ENCODE measurements around the gene SSBP3.
"Not testable (repeated sequence)": the region's sequence is repeated elsewhere in the genome, so short reads cannot be mapped to it uniquely, and the experiment has no call there.

SSBP3 gene

DNA sequence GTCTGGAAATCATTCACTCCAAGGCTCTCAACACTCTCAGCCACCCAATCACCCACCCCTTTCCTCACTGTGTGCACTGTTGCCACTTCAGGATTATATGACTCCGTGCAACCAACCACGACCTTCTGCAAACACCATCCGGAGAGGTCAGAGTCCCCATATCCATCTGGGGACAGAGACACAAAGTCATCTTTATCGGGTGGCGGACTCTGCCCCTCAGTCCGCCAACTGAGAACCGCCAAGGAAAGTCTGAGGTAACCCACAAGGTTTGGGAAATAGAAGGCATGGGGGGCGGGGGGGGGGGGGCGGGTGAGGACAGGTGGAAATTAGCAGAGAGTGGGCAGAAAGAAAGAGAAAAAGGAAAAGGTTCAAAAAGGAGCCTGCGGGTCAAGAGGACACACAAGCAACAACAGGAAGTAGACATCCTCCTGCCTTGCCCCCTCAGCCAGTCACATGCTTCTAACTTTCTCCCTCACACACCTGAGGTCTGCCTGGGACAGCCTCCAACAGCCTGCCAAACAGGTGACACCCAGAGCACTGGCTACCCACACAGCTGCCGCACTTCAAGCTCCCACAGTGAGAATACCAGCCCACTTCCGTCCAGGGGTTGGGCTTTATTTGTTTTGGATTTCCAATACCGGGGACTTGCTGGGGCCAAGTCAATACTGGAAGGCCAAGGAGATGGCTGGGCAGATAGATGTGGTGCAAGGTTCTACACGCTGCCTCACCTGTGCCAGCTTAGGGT is 58.1 kb downstream of the SSBP3 start:
- no peak for DNase-seq

DNA sequence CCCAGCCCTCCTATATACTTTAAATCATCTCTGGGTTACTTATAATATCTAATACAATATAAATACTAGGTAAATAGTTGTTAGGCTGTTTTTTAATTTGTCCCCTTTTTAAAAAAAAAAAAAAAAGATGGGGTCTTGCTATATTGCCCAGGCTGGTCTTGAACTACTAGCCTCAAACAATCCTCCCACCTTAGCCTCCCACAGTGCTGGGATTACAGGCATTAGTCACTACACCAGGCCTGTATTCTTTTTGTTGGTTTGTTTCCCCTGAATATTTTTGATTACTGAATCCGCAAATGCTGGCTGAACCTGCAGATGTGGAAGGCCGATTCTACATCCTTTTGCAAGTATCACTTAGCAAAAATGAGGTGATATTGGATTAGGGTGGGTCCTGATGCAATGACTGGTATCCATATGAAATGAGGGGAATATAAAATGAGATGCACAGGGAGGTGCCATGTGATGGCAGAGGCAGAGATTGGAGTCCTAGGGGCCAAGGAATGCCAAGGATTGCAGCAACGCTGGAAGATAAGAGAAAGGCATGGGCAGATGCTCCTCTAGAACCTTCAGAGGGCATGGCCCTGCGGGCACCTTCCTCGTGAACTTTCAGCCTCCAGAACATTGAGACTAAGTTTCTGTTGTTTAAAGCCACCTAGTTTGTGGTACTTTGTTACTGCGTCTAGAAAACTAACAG is 58.8 kb downstream of the SSBP3 start:
- no peak for DNase-seq

DNA sequence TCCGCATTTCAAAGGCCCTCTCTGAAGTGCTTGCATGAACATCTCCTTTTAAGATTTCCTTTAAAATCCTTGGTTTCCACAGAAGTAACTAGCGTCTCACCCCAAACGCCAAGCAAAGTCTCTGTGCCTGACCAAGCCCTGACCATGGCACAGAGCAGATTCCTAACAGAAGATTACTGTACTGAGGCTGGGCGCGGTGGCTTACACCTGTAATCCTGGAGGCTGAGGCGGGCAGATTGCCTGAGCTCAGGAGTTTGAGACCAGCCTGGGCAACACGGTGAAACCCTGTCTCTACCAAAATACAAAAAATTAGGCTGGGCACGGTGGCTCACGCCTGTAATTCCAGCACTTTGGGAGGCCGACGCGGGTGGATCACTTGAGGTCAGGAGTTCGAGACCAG is 60.6 kb downstream of the SSBP3 start:
- DNase-seq, result not testable (repeated sequence)

DNA sequence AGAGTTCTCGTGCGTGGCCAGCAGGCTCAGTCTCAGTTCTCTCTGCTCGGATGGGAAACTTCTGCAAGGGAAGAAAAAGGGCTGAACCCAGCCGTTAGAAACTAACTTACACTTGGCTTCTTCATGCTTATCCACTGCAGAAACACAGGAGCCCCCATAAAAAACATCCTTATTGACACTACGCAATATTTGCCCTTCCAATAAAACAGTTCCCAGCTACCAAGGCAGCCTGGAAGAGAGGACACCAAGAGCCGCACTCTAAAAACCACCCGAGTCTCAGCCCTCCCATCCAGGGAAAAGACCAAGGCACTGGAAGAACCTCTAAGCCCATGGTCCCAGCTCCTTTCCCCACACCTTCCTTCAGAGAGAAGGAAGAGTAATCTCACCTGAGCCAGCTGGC is 61.1 kb downstream of the SSBP3 start:
- no peak for DNase-seq

DNA sequence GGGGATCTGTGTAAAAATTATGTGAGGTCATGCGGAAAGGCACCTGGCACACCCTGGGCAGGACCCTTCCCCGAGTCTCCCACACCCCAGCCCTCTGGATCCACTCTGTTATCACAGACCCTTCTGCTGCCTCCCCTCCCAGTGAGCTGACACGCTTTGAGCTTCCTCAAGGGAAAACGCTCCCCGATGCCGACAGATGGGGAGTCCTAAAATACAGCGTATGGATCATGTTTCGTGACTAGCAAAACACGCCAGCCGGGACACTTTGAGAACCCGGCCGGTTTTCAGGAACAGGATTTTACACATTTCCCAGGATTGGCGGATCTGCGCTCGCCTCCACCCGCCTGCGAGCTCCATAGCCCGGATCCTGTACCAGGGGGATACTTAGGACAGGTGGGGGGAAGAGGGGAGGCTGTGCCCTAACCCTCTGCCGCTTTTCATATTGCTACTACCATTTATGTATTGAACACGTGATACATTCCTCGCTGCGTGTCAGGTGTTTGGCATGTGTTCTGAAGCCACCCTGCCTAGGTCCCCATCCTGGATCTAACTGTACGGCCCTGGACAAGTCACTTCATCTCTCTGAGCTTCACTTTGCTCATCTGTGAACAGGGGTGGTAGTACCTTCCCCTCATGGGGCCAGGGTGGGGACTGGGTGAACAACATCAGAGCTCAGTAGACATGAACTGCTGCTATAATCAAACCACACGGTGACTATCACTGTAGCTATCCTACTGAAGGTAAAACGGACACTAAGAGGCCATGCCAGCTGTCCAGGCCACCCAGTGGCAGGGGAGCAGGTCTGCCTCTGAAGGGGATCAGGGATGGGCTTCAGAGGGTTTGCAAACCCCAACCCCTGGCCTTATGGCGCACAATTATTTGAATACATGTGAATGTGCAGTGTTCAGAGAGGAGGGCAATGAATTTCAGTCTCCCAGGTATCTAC is 63.2 kb downstream of the SSBP3 start:
- no peak for DNase-seq

DNA sequence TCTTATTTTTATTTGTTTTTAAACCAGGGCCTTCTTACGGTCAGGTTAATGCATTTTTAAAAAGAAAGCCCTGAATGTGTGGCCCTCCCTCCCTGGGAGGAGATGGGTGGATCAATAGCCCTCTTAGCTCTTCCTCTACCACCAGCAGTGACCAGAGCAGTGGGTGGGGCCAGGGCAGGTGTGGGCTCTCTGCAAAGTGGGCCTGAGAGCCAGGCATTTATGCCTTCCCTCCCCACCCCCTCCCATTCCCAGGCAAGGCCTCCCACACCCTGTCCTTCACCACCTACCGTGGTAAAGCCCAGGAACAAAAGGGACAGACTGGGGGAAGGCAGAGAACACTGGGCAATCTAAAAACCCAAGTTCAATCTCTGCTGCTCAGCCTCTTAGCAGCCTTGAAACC is 63.9 kb downstream of the SSBP3 start:
- no peak for DNase-seq

DNA sequence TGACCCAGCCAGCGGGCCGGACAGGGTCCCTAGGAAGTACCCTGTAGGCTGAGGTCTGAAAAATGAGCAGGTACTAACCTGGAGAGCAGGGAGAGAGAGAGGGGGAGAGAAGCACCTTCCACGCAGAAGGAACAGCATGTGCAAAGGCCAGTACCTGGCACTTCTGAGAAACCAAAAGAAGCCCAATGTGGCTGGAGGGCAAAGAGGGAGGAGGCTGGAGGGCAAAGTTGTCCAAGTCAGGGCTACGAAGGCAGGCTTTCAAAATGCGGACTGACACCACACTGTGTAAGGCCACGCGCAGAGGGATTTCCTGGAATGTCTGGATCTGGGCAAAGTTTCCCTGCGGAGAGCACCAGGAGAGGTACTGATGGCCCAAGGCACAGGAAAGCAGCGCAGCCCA is 64.4 kb downstream of the SSBP3 start:
- no peak for DNase-seq

DNA sequence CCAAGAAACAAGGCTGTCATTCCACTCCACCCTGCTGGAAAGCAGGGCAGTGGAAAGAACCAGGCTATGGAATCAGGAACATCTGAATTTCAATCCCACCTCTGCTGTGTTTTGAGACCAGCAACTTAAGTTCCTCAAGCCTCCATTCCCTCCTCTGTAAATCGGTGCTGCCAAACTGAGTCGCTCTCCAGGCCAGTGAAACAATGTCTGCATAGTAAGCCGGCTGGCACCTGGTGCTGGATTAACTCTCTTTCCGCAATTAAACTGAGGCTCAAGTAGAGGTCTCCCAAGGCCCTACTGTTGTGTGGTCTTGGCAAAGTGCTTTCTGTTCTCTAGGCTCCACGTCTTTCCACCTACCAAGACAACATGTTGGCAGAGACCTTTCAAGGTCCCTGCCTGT is 65.3 kb downstream of the SSBP3 start:
- DNase-seq, result no peak

DNA sequence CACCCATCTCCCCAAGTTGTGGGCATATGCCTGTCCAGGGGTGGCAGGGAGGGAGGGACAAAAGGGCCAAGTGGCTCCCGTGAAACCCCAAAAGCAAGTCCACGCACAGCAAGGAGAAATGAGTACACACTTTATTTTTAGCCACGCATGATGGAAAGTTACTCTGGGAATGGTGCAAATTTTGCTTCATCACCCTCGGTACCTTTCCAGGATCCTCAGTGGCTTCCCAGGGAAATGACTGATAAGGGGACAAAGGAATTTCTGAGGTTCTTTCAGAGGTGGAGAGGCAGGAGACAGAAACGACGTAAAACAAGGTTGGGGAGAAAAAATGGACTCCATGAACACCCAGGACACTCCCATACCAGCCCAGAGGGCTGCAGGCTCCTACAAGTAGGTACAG is 65.8 kb downstream of the SSBP3 start:
- DNase-seq, result no peak

DNA sequence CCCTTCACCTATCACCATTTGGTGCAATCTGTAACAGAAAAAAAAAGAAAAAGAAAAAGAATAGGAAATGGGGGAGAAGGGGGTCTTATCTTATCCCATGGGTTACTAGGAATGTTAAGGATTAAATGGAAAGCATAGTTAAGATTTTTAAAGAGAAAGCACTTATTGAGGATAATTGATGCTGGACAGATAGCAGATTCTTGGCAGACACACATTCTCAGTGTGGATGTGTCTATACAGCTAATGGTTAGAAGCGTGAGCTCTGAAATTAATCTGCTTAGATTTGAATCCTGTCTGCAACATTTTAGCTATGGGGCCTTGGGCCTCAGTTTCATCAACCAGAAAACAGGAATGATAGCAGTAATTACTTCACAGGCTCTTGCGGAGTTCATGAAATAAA is 67.1 kb downstream of the SSBP3 start:
- no peak for DNase-seq

DNA sequence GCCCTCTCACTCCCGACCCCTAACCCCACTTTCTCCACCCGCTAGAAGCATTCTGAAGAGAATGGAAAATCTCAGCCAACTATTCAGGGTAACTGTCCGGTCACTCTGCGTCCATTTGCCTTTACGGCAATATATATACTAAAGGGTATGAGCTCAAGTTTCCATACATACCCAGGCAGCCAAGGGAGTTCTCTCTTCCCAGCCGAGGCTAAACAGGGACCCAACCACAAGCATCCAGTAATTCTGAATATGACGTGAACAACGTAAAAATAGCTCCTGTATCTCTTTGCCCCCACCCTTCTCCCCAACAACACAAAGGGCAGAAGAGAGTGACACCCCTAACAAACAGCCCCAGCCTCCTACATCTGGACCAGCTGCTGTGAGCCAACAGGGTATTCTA is 67.7 kb downstream of the SSBP3 start:
- no peak for DNase-seq

DNA sequence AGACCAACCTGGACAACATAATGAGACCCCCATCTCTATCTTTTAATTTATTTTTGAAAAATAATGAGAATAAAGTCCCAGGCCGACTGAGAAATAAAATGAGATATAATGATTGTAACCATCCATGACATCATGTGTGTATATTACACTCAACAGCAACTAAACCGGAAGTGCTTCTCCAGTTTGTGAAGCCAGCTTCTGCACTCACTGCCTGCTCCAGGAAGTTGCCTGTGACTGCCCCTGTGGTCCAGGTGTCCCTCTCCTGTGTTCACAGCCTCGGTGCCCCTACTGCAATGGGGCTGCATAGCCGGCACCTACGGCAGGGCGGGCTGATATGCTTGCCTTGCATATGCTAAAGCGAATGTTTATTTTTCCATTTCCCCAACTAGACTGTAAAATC is 68.3 kb downstream of the SSBP3 start:
- DNase-seq, result no peak

DNA sequence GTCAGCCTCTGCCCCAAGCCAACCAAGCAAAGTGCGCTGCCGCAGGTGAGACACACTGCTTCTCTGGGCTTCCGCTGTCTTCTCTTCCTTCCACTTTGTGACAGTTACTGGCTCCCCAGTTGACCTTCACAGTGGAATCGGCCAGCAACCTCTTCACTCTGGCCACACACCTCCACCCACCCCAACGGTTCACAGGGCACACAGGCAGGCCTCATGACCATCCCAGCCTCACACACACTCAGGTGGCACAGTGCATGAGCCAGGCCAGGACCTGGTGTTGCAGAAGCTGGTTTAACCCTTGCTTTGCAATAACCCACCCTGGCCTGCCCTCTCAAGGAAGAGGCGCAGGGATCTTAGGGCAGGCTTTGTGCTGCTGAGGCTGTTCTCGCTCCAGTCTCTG is 69.2 kb downstream of the SSBP3 start:
- DNase-seq, result no peak

DNA sequence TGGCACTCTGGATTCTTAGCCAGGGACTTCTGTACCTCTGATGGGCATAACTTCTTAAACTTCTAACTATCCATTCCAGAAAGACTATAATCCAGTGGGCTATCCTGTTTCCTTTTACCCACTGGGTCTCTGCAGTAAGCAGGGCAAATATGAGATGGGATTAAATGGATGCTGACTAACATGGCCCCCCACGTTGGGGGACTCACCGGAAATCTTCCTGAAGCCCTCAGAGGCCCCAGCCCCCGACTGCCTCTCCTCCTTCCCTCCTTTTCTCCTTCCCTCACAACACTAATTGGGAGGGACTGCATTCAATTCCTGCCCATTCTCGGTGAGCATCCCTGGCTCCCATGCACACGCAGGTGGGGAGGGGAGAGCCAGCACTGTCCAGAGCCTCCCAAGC is 70.1 kb downstream of the SSBP3 start:
- no peak for DNase-seq

DNA sequence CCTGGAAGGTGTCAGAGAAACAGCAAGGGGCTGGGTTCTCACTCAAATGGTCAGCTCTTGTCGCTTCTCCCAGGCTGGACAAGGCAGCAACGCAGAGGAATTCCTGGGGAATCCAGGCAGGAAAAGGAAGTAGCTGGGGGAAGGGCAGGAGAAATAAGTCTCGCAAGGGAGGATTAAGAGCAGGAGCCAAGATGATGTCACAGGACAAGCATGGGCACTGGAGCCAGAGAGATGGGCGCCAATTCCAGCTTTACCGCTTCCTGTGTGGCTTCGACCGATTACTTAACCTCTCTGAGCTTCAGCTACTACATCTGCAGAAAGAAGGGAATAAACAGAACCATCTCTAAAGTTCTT is 70.5 kb downstream of the SSBP3 start:
- no peak for DNase-seq

DNA sequence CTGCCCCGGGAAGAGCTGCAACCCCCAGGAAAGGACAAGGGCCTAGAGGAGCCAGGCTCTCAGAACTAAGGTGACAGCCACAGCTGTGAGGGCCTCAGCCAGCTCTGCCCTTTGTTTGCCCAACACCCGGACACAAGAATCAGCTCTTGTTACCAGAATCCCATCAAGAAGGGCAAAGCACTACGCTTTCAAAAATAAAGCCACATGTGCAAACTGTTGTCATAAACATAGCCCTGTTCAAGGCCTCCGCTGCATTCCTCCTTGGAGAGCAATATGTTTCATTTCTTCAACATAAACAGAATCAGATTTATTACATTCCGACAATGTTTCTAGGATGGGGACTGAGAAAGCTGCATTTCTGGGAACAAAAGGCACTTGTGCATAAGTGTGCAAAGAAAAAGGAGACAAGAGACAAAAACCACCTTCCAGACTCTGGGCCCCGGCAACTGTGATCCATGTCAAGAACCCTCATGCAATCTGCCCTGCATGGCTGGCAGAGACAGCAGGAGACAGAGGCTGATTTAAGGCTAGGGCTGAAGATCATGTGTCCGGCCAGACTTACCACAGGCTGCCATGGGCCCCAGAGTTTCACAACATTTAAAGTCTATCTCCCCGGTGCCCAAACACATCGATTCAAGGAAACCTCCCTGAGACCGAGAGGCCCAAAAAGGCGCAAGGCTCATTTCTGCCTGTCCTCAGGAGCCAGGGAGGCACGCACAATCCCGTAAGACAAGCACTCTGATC is 71.0 kb downstream of the SSBP3 start:
- DNase-seq, result no peak

DNA sequence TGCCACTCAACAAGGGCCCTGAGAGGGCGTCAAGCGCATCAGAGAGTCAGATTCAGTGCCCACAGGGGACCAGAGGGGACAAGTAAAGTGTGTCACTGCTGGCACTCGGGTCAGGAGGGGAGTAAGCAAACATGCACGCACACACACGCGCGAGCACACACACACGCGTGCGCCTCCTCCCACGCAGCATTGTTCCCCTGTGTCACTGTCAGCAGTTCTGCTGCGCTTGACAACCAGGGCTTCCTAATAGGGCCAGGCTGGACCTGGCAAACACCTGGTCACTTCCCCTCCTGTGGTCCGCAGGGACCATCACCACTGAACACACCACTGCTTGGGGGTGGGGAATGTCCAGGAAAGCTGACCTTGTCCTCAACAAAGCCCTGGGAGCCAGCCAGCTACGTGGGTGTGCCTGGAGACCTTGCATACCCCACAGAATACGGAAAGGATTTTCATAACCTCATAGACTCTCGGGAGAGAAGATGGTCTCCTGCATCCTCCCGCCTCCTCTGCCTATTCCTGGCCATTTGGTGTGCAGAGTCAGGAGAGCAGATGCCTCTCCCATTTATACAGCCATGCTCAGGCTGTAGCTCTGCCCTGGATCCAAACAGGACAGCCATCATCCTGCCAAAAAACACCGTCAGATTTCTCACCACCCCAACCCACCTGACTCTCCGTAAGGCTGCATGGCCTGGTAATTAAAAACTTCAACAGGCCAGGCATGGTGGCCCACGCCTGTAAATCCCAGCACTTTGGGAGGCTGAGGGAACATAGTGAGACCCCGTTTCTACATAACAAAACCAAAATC is 73.2 kb downstream of the SSBP3 start:
- no peak for DNase-seq

DNA sequence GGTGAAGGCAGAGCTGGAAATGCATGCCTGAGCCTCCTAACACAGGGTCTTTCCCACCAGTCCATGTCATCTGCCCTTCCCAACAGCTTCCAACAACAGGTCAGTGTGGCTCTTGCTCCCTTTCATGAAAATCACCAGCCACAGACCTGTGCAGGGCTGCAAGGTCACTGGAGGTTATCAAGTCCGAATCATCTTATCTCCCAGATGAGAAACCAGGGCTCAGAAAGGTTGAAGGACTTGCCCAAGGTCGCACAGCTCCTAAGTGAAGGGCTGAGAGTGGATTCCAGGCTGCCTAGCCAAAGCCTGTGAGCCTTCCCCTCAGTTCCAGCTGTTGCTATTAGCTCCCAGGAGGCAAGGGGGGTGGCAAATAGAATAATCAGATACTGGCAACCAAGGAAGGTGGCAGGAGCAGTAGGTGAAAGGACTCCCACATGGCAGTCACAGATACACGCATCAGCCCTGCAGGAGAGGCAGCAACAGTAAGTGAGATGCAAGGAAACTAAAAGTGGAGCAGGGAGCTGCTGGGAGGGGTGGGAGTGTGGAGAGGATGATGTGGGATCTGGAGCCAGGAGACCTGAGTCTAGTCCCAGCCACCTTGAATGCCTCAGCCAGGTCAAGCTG is 74.2 kb downstream of the SSBP3 start:
- DNase-seq, result no peak

DNA sequence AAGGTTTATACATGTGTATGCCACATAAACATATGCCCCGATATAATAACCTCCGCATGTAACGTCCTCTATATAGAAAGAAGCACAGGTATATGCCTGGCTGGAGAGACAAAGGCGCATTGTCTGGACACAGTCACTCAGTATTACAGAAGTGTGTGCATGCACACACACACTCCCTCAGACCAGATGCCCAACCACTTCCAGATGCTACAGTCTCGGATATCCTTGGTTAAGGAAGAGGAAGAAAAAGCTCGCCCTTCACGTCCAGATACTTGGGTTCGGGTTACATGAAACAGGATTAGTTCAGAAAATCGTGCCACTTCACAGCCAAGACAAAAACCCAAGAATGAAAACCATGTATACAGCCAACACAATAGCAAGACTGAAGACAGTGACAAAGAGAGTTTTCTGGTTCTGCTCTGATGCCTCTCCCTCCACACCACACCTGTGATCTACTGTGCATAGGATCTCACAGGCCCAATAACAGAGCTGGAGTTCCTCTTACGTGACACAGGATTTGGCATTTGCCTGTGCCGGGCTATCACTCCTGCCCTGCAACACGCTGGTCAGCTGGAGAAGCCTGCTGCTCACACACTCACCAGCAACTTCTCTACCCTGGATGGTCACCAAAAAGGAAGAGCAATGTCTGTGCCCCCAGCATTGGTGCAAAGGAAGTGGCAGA is 75.0 kb downstream of the SSBP3 start:
- no peak for DNase-seq

DNA sequence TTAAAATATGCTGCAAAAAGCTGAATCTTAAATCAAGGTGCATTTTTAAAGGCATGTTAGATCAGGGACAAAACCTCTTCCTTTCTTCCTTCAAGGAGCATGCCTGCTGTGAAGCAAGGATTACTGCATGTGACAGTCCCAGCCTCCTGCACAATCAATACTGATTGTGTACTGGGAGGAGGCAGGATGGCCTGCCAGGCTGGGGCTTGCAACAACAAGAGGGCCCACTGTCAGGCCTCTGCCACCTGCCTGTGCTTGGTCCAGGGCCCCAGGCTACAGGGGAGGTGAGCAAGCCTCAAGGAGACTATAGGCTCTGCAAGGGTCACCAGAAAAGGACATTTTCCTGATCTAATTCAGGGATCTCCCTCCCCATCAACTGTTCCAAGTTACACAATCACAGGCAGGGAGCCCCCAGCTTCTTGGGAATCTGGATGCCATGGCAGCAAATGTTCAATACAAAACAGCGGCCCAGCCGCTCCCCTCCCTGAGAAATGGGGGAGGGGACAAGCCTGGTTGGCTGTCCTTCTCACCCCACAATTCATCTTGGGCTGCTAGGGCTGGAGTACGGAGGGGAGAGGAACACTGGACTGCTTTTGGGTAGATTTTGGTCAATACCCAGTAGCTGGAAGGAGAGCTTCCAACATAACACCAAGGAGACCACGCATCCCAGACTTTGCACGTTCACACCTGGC is 76.7 kb downstream of the SSBP3 start:
- DNase-seq, result no peak

Measured in activated CD8-positive, alpha-beta memory T cell treated with anti-CD3 and anti-CD28 coated beads for 24 hours (primary cell).